GM18505 (cell line): Measurements from ENCODE around the gene ELAVL1.
"Not testable (repeated sequence)": the region's sequence is repeated elsewhere in the genome, so short reads cannot be mapped to it uniquely, and the experiment has no call there.

Experiments
- ATAC-seq: cut with Tn5 transposase; IDR thresholded peaks from one replicate; pipeline ENCODE4 v1.9.1; 2021; ENCODE audit not compliant: unreplicated experiment
- POLR2A ChIP-seq: IDR thresholded peaks from 4 replicates; pipeline ENCODE4 v1.6.1; 2011; ENCODE audit warnings: borderline replicate concordance; ENCODE audit not compliant: insufficient read depth, insufficient read length; ENCODE audit errors: extremely low read depth

Gene ELAVL1

GRCh38 chr19:7965259-7965841 lies 40.1 kb downstream of the ELAVL1 start:
- no peak for ATAC-seq
- no peak for TF ChIP-seq POLR2A

GRCh38 chr19:7963566-7963965 lies 41.9 kb downstream of the ELAVL1 start:
- no peak for ATAC-seq
- TF ChIP-seq POLR2A: no peak

GRCh38 chr19:7962644-7963268 lies 42.7 kb downstream of the ELAVL1 start:
- TF ChIP-seq POLR2A: no peak
- no peak for ATAC-seq

- no peak for TF ChIP-seq POLR2A
- ATAC-seq: no peak
Measured at GRCh38 chr19:7961920-7962626, 43.4 kb downstream of the ELAVL1 start.

GRCh38 chr19:7961082-7961481 lies 44.4 kb downstream of the ELAVL1 start:
- ATAC-seq: not testable (repeated sequence)

- no peak for TF ChIP-seq POLR2A
- no peak for ATAC-seq
Measured at GRCh38 chr19:7959211-7959610, 46.2 kb downstream of the ELAVL1 start.

- no peak for TF ChIP-seq POLR2A
- no peak for ATAC-seq
Measured at GRCh38 chr19:7955696-7956095, 49.7 kb downstream of the ELAVL1 start.

GRCh38 chr19:7953576-7953975 lies 51.9 kb downstream of the ELAVL1 start:
- no peak for TF ChIP-seq POLR2A
- ATAC-seq: no peak

- ATAC-seq: no peak
- TF ChIP-seq POLR2A: no peak
Measured at GRCh38 chr19:7953060-7953459, 52.4 kb downstream of the ELAVL1 start.

GRCh38 chr19:7947939-7948338 lies 57.5 kb downstream of the ELAVL1 start:
- no peak for TF ChIP-seq POLR2A
- no peak for ATAC-seq

GRCh38 chr19:7944177-7944761 lies 61.2 kb downstream of the ELAVL1 start:
- peak; percentile 40 for ATAC-seq
- no peak for TF ChIP-seq POLR2A

GRCh38 chr19:7943444-7944176 lies 61.8 kb downstream of the ELAVL1 start, which contains the start of gene TIMM44:
Gene TIMM44 (minus strand): TSS chr19:7943666. CDS start chr19:7943651, 15 bp downstream.
- ATAC-seq: peak; percentile 85
- TF ChIP-seq POLR2A: peak; percentile 94

GRCh38 chr19:7942981-7943443 lies 62.4 kb downstream of the ELAVL1 start:
- TF ChIP-seq POLR2A: no peak
- no peak for ATAC-seq
